GM18508 (cell line): Measurements from ENCODE around the gene SIAH1.
"Not testable (repeated sequence)": the region's sequence is repeated elsewhere in the genome, so short reads cannot be mapped to it uniquely, and the experiment has no call there.

Source experiments
- ATAC-seq: cut with Tn5 transposase; IDR thresholded peaks from one replicate; pipeline ENCODE4 v1.9.1; 2021; ENCODE audit warnings: moderate number of reproducible peaks; ENCODE audit not compliant: insufficient read depth, unreplicated experiment

SIAH1 gene

GRCh38 chr16:48367441-48368049 is 17.7 kb downstream of the SIAH1 start:
- ATAC-seq: no peak

- ATAC-seq: peak; percentile 53
Measured at GRCh38 chr16:48366165-48367093, 18.8 kb downstream of the SIAH1 start.

DNA sequence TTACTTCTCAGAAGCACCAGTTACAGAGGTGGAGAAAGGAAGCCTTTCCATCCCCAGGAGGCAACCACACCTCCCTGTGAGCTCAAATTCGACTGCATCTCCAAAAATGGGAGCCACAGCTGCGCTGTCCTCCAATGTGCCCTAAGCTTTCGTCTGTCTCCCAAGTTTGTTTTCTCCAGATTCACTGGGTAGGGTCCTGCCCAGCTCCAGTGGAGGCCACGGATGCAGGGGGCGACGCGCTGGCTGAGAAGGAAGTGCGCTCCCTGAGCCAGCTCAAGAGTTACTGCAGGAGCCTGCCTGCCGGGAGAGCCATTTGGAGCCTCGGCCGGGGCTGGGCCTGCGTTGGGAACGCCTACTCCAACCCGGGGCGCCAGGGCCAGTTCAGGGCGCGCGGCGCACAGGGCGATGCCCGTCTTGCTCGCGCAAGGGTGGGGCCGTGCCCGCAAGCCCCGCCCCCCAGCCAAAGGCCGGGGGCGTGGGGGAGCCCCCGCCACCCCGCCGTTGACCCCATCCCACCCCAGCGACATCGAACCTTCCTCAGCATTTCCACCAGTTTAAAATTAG is 19.5 kb downstream of the SIAH1 start:
- ATAC-seq: peak; percentile 47

DNA sequence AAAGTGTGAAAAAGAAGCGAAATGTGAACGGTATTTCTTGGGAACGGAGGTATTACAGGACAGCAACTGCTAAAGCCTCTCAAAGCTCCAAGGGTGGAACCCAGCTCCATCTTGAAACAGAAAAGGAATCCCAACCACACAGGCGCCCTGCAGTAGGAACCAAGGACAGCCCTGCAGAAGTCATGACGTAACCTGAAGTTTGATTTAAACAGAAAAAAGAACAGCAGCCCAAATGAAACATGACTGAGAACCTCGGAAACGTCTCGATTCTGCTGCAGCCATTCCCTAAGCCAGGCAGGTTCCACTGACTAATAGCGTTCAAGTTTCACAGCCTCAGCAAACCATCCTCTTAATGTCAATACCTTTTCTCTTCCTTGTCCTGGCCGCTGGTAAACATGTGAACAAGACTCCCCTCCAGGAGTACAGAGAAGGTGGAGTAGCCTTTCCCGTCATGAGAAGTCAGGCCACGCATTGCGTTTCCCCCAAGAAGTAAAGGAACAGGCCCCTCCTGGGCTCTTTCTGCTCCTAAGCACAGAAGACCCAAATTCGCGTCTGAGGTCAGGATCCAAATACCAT is 20.1 kb downstream of the SIAH1 start:
- ATAC-seq: no peak

DNA sequence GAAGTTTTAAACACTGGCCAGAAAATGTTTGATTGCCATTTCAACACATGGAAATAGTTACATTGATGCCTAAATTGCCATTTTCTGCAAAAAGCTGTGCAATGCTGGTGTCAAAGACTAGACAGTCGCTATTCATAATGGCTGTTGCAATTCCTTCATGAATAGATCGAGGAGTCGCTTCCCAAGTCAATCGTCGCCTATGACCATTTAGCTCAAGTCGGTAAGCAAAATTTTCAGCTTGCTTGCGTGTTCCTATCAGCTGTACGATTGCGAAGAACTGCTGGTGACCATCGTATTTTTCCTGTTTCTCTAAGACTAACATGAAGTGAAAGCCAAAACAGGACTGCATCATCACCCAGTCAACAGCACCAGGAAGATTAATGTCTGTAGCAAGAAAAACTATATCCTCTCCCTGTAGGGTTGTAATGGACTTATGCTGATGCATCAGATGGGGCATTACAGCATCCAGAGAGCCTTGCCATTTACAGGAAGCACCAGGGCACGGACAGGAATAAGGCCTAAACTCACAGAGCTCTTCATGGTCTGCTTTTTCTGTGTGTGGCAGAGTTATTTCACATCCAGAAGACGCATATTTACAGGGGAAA is 23.6 kb downstream of the SIAH1 start:
- no peak for ATAC-seq

GRCh38 chr16:48361012-48361411 is 24.2 kb downstream of the SIAH1 start:
- ATAC-seq: no peak

- ATAC-seq: no peak
Measured at GRCh38 chr16:48359983-48360382, 25.2 kb downstream of the SIAH1 start.

GRCh38 chr16:48358419-48358818 is 26.8 kb downstream of the SIAH1 start:
- ATAC-seq: no peak

- no peak for ATAC-seq
Measured at GRCh38 chr16:48356633-48357376, 28.4 kb downstream of the SIAH1 start.

- no peak for ATAC-seq
Measured at GRCh38 chr16:48354877-48355855, 30.0 kb downstream of the SIAH1 start.

GRCh38 chr16:48354385-48354784 is 30.8 kb downstream of the SIAH1 start:
- ATAC-seq: not testable (repeated sequence)

- peak; percentile 63 for ATAC-seq
Measured at GRCh38 chr16:48353565-48354163, 31.5 kb downstream of the SIAH1 start.

DNA sequence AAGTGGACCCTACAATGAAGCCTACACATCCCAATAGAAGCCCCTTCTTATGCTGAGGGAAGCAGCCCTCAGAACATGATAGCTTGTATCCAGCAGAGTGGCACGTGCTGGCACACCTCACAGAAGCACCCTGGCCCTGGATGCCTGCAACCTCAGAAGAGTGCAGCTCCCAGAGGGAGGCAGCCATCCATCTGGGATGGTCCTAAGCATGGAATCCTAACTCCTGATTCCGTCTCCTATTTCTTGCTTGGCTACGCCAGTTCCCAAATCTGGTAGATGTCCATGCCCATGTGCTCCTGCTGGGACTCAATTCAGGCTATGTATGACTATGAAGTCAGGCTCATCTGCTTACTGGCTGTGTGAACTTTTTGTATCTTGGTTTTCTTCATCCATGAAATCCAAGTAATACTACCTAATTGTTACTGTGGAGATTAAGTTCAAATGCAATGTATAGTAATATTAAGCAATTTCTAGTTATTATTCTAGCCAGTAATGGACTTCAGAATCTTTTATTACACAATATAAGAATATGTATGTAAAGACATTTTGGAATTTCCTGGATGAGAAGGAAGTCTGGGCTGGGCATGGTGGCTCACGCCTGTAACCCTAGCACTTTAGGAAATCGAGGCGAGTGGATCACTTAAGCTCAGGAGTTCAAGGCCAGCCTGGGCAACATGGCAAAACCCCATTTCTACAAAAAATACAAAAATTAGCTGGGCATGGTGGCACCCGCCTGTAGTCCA is 32.4 kb downstream of the SIAH1 start:
- ATAC-seq: no peak

DNA sequence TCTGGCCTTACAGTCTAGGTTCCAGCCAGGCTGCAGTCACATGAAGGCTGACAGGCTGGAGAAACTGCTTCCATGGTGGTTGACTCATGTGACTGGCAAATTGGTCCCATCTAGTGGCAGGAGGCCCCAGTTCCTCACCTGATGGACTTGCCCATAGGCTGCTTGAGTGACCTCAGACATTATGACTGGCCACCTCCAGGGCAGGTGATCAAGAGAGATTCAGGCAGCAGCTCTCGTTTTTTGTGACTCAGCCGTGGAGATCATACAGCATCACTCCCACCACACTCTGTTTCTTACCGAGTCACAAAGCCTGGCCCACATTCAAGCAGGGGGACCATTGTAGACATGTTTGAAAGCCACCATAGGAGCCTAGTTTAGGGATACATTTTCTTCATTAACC is 34.5 kb downstream of the SIAH1 start:
- no peak for ATAC-seq

DNA sequence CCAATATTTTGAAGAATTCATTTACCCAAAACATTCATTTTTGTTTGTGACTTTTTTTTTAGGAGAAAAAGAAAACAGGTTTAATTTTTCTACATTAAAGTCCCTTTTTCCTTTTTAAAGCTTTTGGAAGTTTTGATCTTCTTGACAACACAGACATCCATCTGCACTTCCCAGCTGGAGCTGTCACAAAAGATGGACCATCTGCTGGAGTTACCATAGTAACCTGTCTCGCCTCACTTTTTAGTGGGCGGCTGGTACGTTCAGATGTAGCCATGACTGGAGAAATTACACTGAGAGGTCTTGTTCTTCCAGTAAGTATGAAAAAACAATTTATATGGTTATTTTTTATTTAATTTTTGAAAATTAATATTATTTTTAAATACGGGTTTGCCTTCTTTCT is 37.2 kb downstream of the SIAH1 start:
- no peak for ATAC-seq

DNA sequence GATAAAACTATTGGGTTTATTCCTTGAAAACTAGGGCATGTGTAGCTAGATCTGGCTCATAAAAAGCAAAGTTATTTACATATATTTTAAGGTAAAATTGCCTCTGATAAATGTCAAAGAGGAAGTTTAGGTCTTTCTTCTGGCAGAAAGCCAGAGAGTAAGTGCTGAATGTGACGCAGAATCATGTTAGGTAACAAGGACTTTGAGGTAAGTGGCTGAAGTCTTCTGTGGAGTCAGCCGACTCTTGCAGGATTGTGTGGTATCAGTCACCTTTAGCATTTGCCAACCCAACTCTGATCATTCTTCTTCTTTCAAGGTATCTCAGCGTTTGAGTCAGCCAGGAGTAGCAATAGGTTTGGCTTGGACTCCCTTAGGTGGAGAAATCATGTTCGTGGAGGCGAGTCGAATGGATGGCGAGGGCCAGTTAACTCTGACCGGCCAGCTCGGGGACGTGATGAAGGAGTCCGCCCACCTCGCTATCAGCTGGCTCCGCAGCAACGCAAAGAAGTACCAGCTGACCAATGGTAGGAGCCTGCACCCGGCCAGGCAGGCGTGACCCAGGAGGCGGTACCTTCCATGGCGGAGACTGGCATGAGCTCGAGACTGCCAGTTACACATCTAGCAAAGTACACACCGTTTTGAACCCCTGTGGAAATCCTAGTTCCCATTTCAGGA is 37.9 kb downstream of the SIAH1 start:
- no peak for ATAC-seq

DNA sequence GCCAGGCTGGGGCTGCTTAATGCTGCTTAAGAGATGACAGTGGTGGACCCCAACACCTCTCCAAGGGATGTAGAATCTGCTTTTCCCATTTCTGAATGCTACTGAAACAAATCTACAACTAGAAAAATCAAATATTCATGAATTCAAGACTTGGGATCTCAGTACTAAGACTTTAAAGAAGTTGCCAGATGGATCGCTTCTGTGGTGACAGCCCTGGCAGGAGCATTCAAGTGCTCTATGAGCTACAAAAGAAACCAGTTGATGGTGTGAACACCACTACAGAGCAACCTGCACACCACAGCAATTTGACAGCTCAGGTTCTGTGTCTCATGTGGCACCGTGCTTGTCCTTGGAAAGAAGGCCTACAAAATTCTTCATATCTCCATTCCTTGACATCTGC is 42.6 kb downstream of the SIAH1 start:
- ATAC-seq: no peak
